Measurements from ENCODE around the gene SLC46A3.
"Not testable (repeated sequence)": the region's sequence is repeated elsewhere in the genome, so short reads cannot be mapped to it uniquely, and the experiment has no call there.

The SLC46A3 gene

DNA sequence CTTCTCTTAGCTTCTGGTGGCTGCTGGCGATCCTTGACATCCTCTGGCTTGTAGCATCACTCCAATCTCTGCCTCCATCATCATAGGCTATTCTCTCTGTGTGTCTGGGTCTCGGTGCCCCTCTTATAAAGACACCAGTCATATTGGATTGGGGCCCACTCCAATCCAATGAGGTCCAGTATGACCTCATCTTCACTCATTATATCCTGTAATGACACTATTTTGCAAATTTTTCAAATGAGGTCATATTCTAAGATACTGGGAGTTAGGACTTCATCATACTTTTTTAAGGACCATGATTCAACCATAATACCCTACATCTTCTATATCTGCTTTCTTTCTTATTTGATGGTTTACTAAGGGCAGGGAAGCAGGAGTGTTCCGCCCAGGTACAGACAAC is 12.0 kb upstream of the SLC46A3 start:
- DNase-seq (ENCODE audit: low read depth): no peak

- no peak for DNase-seq (ENCODE audit: low read depth)
These were observed 10.8 kb upstream of the SLC46A3 start for GRCh38 chr13:28729541-28729940.

- no peak for DNase-seq (ENCODE audit: low read depth)
These were observed 9.9 kb upstream of the SLC46A3 start for GRCh38 chr13:28728642-28729041.

DNA sequence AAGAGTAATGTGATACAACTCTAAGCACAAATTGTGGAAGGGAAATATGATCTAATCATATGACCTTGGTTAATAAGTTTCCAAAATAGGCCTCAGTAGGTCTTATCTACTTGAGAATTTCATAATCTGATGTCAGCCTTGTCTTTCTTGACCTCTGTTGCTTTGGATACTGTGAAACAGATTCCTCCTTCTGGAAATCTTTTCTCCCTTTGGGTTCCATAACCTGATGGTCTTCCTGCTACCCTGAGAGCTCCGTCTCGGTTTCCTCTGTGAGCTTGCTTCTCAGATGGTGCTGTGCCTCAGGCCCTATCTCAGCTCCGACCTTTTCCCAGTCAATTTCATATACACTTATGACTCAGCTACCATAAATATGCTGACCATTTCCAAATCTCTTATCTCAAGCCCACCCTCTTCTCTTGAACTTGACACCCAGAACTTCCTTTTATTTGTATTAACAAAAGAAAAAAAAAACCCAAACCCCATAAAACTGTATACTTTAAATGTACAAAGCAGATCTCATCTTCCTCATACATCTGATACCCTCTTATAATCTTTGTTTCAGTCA is 6.4 kb upstream of the SLC46A3 start:
- no peak for DNase-seq (ENCODE audit: low read depth)

GRCh38 chr13:28723806-28724205 is 5.0 kb upstream of the SLC46A3 start:
- no peak for DNase-seq (ENCODE audit: low read depth)

- DNase-seq (ENCODE audit: low read depth): no peak
These were observed 671 bp upstream of the SLC46A3 start for GRCh38 chr13:28719227-28720055.

DNA sequence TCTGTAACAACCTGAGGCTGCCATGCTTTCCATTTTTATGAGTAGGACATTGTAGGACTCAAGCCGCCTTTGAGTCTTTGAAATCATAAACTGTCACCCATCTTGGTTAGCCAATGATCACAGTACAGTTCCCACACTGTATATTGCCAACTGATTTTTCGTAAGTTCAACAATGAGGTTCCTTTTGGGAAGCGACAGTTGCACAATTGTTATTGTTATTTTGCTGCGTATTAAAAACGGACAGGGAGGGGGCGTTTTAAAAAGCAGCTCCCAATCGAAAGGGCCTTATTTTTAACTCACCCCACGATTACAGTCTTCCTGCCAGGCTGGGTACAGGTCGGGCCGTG is 601 bp downstream of the SLC46A3 start:
- DNase-seq (ENCODE audit: low read depth): no peak

GRCh38 chr13:28717170-28717569 is 1.6 kb downstream of the SLC46A3 start:
- no peak for DNase-seq (ENCODE audit: low read depth)

DNA sequence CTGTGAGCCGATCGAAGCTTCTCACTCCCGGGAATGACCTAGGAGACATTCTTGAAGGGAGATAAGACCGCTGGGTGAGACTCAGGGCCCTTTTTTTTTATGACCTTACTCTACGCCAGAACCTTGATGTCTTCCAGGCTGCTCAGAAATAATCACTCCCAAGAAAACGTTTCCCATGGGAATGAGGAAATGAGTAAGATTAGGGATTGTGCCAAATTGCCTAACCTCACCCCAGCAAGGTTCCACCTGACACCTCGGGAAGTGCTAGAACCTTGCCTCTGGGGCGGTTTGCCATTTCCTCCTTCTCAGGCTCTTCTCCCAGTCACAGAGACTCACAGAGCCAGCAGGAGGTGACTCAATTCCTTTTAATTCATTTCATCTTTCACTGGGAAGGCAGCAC is 2.3 kb downstream of the SLC46A3 start:
- no peak for DNase-seq (ENCODE audit: low read depth)

- no peak for DNase-seq (ENCODE audit: low read depth)
These were observed 4.1 kb downstream of the SLC46A3 start for GRCh38 chr13:28714651-28715050.

- DNase-seq (ENCODE audit: low read depth): no peak
These were observed 8.6 kb downstream of the SLC46A3 start for GRCh38 chr13:28710161-28710560.

DNA sequence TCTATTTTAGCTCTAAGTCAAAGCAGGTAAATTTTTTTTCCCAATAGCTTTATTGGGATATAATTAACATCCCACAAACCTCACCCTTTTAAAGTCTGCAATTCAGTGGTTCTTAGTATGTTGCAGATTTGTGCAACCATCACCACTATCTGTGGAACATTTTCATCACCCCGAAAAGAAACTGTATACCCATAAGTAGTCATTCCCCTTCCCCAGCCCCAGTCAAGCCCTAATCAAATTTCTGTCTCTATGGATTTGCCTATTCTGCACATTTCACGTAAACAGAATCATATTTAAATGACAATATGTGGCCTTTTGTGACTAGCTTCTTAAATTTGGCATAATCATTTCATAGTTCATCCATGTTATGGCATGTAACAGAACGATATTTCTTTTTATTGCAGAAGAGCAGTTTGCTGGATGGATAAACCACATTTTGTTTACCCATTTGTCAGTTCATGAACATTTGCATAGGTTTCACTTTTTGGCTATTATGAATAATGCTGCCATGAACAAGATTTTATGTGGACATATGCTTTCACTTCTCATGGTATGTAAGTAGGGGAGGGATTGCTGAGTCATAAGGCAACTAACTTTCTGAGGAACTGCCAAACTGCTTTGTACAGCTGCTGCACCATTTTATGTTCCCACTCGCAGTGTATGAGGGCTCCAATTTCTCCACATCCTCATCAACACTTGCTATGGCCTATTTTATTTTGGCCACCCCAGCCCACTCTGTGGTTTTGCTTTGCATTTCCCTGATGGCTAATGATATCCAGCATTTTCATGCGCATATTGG is 10.9 kb downstream of the SLC46A3 start:
- no peak for DNase-seq (ENCODE audit: low read depth)

DNA sequence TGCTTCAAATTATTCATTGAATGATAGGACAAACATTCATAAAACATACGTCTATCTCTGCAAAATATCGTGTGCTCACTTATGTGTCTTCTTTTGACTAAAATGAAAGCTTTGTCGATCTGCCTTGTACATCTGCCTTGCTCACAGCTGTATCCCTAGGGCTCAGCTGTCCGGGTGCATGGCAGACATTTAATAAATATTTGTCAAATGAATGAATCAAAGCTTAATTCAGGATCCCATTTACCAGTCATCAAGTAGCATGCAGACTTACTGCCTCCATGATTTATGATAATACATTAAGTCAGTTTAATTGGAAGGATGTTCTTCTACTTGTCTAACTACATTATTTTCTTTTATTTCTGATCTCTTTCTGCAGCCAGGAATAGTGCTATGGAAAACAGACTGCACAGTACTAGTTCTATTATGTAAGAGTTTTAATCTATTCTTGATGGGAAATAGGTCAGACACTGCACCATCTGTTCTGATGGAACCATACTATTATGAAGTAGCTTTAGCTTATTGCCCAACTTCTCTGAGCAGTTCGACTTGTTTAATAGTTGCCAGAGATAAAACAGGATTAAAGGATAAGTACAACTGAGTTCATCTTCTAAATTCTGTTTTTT is 13.2 kb downstream of the SLC46A3 start:
- DNase-seq (ENCODE audit: low read depth): no peak

- DNase-seq (ENCODE audit: low read depth): no peak
These were observed 13.9 kb downstream of the SLC46A3 start for GRCh38 chr13:28704919-28705318.

DNA sequence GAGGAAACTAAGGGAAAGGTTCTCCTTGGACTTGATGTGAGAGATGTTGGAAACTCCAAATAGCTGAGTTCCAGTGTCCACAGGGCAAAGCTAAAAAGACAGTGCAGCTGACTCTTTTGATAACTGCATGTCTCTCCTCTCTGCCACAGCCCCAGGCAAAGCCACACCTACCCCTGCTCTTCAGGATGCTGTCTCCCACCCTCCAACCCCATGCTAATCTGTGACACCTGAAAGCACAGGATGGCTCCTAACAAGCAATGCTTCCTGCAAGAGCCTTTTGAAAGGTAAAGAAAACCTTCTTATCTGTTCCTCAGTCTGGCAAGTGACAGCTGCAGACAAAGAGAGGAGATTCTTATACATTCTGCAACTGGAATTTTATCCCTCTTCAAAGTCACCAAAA is 14.5 kb downstream of the SLC46A3 start:
- no peak for DNase-seq (ENCODE audit: low read depth)

GRCh38 chr13:28699246-28699645 is 19.5 kb downstream of the SLC46A3 start:
- DNase-seq (ENCODE audit: low read depth): no peak

DNA sequence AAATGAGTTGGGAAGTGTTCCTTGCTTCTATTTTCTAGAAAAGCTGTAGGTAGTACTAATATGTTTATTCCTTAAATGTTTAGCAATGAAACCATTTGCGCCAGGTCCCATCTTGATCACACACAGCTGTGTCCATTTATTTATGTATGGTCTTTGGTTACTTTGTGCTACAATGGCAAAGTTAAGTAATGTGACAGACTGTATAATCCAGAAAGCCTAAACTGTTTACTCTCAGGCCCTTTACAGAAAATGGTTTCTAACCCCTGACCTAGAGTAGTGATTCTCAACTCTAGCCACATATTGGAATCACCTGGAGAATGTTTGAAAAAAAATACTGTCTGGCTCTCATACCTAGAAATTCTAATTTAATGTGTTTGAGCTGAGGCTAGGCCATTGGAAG is 21.3 kb downstream of the SLC46A3 start:
- no peak for DNase-seq (ENCODE audit: low read depth)

DNA sequence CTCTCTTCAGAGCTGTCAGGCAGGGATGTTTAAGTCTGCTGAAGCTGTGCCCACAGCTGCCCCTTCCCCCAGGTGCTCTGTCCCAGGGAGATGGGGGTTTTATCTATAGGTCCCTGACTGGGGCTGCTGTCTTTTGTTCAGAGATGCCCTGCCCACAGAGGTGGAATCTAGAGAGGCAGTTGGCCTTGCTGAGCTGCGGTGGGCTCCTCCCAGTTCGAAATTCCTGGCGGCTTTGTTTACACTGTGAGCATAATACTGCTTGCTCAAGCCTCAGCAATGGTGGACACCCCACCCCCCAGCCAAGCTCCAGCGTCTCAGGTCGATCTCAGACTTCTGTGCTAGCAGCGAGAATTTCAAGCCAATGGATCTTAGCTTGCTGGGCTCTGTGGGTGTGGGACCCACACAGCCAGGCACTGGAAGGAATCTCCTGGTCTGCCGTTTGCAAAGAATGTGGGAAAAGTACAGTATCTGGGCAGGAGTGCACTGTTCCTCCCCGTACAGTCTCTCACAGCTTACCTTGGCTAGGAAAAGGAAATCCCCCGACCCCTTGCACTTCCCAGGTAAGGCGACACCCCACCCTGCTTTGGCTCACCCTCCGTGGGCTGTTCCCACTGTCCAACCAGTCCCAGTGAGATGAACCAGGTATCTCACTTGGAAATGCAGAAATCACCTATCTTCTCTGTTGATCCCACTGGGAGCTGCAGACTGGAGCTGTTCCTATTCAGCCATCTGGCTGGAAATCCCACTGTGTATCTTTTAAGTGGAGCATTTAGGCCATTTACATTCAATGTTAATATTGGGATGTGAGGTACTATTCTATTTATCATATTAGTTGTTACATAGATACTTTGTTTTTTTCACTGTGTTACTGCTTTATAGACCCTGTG is 24.9 kb downstream of the SLC46A3 start:
- not testable (repeated sequence) for DNase-seq (ENCODE audit: low read depth)

DNA sequence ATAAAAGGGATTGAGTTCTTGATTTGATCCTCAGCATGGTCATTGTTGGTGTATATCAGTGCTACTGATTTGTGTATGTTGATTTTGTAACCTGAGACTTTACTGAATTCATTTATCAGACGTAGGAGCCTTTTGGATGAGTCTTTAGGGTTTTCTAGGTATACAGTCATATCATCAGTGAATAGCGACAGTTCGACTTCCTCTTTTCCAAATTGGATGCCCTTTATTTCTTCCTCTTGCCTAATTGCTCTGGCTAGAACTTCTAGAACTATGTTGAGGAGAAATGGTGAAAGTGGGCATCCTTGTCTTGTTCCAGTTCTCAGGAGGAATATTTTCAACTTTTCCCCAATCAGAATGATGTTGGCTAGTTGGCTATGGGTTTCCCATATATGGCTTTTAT is 32.9 kb downstream of the SLC46A3 start:
- DNase-seq (ENCODE audit: low read depth): no peak

DNA sequence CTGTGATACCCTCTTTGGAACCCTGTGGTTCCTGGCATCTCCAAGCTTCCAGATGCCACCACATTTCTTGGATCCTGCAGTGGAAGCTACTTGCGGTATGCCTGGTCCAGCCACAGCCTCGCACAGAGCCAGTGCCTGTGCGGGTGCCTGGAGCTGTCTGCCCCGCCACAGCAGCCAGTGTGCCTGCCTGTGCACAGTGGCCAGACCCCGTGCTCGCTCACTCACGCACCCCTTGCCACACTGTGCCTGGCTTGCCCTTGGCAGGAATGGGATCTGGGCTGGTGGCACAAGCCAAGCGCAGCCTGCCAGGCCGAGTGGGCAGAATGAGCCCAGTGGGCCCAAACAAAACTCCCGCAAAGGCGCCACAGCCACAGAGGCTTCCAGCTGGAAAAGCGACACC is 33.7 kb downstream of the SLC46A3 start:
- DNase-seq (ENCODE audit: low read depth): no peak

DNA sequence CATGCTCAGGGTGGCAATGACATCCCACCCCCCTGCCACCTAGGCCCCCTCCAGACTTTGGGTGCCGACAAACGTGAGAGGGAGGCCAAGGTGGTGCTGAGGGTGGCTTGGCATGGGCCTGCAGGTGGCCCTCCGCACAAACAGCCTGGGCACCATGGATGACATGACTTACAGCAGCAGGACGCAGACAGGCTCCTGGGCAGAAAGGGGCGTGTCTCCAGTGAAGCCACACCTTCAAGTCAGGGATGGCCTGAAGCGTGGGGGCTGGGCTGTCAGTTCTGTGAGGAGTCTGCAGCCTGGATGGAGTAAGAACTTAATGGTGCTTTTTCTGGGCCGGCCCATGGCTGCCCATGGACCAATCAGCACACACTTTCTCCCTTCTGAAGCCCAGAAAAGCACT is 34.5 kb downstream of the SLC46A3 start:
- DNase-seq (ENCODE audit: low read depth): no peak

GRCh38 chr13:28683169-28683568 is 35.6 kb downstream of the SLC46A3 start:
- not testable (repeated sequence) for DNase-seq (ENCODE audit: low read depth)

Measured in activated T-cell treated with anti-CD3 and anti-CD28 coated beads for 48 hours (primary cell).